Measurements from ENCODE around the gene GRB10.

The GRB10 gene

DNA sequence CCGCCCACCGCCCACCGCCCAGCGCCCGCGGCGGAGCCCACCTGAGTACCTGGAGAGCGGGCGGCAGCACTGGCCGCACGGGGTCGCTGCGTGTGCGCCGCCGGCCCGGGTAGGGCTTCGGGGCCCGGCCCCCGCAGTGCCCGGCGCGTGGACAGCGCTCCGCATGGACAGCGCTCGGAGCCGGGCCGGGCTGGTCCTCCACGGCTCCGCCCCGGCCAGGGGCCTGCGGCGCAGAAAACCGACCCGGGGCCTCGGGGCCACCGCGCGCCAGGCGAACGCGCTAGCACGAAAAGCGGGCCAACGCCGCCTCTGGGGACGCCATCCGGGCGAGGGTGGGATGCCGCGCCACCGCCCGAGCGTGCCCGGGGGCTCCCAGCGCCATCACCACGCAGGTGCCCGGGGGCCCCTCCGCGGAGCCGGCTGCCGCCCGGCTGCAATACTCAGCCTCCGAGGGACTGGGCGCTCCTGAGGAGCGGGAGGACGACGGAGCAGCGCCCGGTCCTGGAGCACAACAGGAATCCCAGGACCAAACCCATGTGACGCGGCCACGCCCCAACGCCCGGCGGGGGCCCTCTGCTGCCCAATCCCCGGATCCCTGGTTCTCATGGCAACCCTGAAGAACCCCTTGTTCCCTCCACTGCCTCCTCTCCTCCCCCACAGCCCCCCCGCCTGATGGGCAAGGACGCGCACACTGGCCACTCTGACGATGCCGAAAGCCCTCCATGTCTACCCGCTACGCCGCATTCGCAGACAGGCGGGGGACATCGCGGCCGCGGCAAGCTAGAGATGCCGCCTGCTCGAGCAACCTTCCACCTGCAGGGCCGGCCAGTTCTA lies at the start of gene GRB10:
TSS of gene GRB10 (minus strand) at position 522 of the 834 bp plus-strand sequence. CDS start 50,574 bp downstream, outside the sequence.
- TF ChIP-seq HDGF (IDR thresholded peaks at IDR 0.05; ENCODE audit: borderline replicate concordance) (no peak), FOXA1 (IDR thresholded peaks at IDR 0.05) (no peak), FOXK2 (IDR thresholded peaks at IDR 0.05) (no peak), NFRKB (IDR thresholded peaks at IDR 0.05) (no peak), L3MBTL2 (conservative IDR thresholded peaks at IDR 0.05) (no peak), SUZ12 (IDR thresholded peaks at IDR 0.05) (no peak), ZNF384 (IDR thresholded peaks at IDR 0.05) (no peak), ELF4 (IDR thresholded peaks at IDR 0.05) (no peak), BHLHE40 (IDR thresholded peaks at IDR 0.05; ENCODE audit: borderline replicate concordance) (no peak), SP1 (IDR thresholded peaks at IDR 0.05) (no peak), LEF1 (IDR thresholded peaks at IDR 0.05; ENCODE audit: borderline replicate concordance) (no peak), ARNT (IDR thresholded peaks at IDR 0.05) (no peak), CTBP1 (IDR thresholded peaks at IDR 0.05; ENCODE audit: borderline replicate concordance) (no peak), FOXM1 (IDR thresholded peaks at IDR 0.05; ENCODE audit: borderline replicate concordance) (no peak), TARDBP (IDR thresholded peaks at IDR 0.05) (no peak)
- TF ChIP-seq, protein P1, sequence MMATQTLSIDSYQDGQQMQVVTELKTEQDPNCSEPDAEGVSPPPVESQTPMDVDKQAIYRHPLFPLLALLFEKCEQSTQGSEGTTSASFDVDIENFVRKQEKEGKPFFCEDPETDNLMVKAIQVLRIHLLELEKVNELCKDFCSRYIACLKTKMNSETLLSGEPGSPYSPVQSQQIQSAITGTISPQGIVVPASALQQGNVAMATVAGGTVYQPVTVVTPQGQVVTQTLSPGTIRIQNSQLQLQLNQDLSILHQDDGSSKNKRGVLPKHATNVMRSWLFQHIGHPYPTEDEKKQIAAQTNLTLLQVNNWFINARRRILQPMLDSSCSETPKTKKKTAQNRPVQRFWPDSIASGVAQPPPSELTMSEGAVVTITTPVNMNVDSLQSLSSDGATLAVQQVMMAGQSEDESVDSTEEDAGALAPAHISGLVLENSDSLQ (IDR thresholded peaks at IDR 0.05): no peak
- ChIA-PET POLR2A (no interaction called here), CTCF (no interaction called here)
- no peak for DNase-seq (ENCODE audit: extremely low spot score)

DNA sequence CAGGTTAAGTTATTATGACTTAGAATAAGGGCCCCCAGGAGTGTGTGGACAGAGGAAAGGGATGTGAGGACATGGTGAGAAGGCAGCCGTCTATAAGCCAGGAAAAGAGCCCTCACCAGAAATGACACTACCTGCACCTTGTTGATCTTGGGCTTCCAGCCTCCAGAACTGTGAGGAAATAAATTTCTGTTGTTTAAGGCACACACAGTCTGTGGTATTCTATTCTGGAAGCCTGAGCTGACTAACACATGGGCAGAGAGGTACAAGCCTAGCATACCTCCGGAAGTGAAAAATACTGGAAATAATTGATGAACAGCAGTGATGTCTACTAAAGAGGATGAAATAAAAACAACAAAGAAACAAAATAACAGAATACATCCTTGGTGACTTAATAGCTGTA lies 46.1 kb upstream of the GRB10 start:
- ChIA-PET POLR2A (no interaction called here), CTCF (no interaction called here)
- TF ChIP-seq LEF1 (IDR thresholded peaks at IDR 0.05; ENCODE audit: borderline replicate concordance) (no peak), BHLHE40 (IDR thresholded peaks at IDR 0.05; ENCODE audit: borderline replicate concordance) (no peak), SUZ12 (IDR thresholded peaks at IDR 0.05) (no peak), L3MBTL2 (conservative IDR thresholded peaks at IDR 0.05) (no peak), FOXK2 (IDR thresholded peaks at IDR 0.05) (no peak), ZNF384 (IDR thresholded peaks at IDR 0.05) (no peak), CTBP1 (IDR thresholded peaks at IDR 0.05; ENCODE audit: borderline replicate concordance) (no peak), ARNT (IDR thresholded peaks at IDR 0.05) (no peak)
- TF ChIP-seq, protein P1 (IDR thresholded peaks at IDR 0.05): no peak
- DNase-seq (ENCODE audit: extremely low spot score): no peak

DNA sequence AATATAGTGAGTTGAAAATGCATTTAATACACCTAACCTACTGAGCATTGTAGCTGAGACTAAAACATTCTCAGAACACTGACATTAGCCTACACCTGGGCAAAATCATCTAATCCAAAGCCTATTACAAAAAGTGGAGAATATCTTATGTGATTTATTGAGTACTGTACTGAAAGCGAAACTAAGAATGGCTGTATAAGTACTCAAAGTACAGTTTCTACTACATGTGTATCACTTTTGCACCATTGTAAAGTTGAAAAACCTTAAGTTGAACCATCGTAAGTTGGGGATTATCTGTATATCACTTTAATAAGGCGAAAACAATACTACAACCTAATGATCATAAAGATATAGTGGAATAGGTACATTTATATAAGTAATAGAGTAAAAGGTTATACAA lies 45.4 kb upstream of the GRB10 start:
- no peak for TF ChIP-seq TARDBP (IDR thresholded peaks at IDR 0.05)
- TF ChIP-seq SUZ12 (IDR thresholded peaks at IDR 0.05): no peak
- TF ChIP-seq ELF4 (IDR thresholded peaks at IDR 0.05): no peak
- TF ChIP-seq ZNF384 (IDR thresholded peaks at IDR 0.05): no peak
- no peak for TF ChIP-seq NFRKB (IDR thresholded peaks at IDR 0.05)
- no peak for TF ChIP-seq BHLHE40 (IDR thresholded peaks at IDR 0.05; ENCODE audit: borderline replicate concordance)
- no peak for DNase-seq (ENCODE audit: extremely low spot score)
- CTCF ChIA-PET: no interaction called here
- POLR2A ChIA-PET: no interaction called here

DNA sequence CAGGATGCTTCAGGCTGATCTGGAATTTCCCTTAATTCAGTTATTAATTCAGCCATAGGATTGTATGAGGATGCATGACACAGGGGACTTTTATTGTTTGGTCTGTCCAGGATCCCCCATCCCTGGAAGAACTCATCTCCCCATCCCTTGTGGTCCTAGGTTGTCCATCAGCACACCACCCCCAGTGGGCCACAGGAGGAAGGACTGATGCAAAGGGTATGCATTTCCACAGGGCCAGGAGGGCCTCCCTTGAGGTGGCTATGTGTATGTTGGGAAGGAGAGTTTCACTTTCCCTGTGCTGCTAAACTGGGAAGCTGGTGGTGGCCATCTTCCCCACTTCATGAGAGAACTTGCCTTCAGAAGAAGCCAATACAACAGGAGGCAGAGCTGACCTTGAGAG lies 44.6 kb upstream of the GRB10 start:
- ChIA-PET POLR2A (no interaction called here), CTCF (no interaction called here)
- no peak for TF ChIP-seq NFRKB (IDR thresholded peaks at IDR 0.05)
- no peak for TF ChIP-seq HDGF (IDR thresholded peaks at IDR 0.05; ENCODE audit: borderline replicate concordance)
- no peak for TF ChIP-seq LEF1 (IDR thresholded peaks at IDR 0.05; ENCODE audit: borderline replicate concordance)
- no peak for TF ChIP-seq TARDBP (IDR thresholded peaks at IDR 0.05)
- TF ChIP-seq FOXA1 (IDR thresholded peaks at IDR 0.05): no peak
- TF ChIP-seq SUZ12 (IDR thresholded peaks at IDR 0.05): no peak
- no peak for TF ChIP-seq CTBP1 (IDR thresholded peaks at IDR 0.05; ENCODE audit: borderline replicate concordance)
- no peak for TF ChIP-seq L3MBTL2 (conservative IDR thresholded peaks at IDR 0.05)
- no peak for TF ChIP-seq FOXK2 (IDR thresholded peaks at IDR 0.05)
- no peak for TF ChIP-seq ELF4 (IDR thresholded peaks at IDR 0.05)
- TF ChIP-seq SP1 (IDR thresholded peaks at IDR 0.05): no peak
- no peak for DNase-seq (ENCODE audit: extremely low spot score)

DNA sequence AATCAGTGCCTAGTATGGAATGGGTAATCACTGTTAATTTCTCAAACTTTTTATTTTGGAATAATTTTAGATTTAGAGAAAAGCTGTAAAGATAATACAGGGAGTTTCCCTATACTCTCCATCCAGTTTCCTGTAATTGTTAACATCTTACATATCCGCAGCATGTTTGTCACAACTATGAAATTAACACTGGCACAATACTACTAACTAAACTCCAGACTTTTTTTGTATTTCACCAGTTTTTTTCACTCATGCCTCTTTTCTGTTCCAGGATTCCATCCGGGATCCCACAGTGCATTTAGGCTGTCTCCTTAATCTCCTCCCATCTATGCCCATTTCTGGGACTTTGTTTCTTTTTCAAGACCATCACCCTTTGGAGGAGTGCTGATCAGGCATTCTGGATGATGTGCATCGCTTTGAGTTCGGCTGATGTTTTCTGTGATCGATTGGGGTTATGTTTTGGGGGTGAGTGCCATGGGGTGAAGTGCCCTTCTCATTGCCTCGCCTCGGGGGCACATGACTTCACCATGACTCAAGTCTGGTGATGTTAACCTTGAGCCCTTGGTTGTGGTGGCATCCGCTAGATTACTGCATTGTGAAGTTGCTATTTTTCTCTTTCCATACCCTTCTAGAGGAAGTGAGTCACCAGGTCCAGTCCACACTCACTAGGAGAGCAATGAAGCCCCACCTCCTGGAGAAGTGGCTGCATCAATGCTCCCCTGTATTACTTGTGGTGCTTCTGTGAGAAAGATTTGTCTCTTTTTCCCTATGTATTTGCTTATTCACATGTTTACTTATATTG lies 43.9 kb upstream of the GRB10 start:
- no peak for DNase-seq (ENCODE audit: extremely low spot score)

DNA sequence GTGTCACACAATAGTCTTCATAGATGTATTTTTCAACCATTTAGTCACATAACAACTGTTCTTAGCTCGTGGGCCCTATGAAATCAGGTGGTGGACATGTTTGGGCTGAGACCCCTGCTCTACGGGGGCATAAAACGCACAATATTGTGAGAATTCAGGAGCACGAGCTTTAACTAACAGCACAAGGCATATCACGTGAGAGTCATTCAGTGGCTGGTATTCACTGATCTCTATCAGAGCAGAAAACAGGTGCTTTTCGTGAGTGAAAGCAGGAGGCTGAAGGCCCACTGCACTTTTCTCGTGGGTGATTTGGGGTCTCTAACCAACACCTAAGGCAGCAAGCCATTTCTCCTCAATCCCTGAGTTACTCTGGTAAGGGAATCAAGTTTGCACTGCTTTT lies 42.8 kb upstream of the GRB10 start:
- ChIA-PET CTCF (no interaction called here), POLR2A (no interaction called here)
- no peak for DNase-seq (ENCODE audit: extremely low spot score)
- TF ChIP-seq CTBP1 (IDR thresholded peaks at IDR 0.05; ENCODE audit: borderline replicate concordance) (no peak), BHLHE40 (IDR thresholded peaks at IDR 0.05; ENCODE audit: borderline replicate concordance) (no peak), FOXM1 (IDR thresholded peaks at IDR 0.05; ENCODE audit: borderline replicate concordance) (no peak), HDGF (IDR thresholded peaks at IDR 0.05; ENCODE audit: borderline replicate concordance) (no peak), ARNT (IDR thresholded peaks at IDR 0.05) (no peak), ELF4 (IDR thresholded peaks at IDR 0.05) (no peak), NFRKB (IDR thresholded peaks at IDR 0.05) (no peak)
- TF ChIP-seq, protein P1 (IDR thresholded peaks at IDR 0.05): no peak

More for the DNA sequence above, 43.9 kb upstream of the GRB10 start:
- POLR2A ChIA-PET: no interaction called here
- no peak for TF ChIP-seq HDGF (IDR thresholded peaks at IDR 0.05; ENCODE audit: borderline replicate concordance)
- TF ChIP-seq LEF1 (IDR thresholded peaks at IDR 0.05; ENCODE audit: borderline replicate concordance): no peak
- TF ChIP-seq SP1 (IDR thresholded peaks at IDR 0.05): no peak
- TF ChIP-seq NFRKB (IDR thresholded peaks at IDR 0.05): no peak
- TF ChIP-seq FOXA1 (IDR thresholded peaks at IDR 0.05): no peak
- TF ChIP-seq L3MBTL2 (conservative IDR thresholded peaks at IDR 0.05): no peak
- CTCF ChIA-PET: no interaction called here
